ENCODE data around the gene HMMR. TPM values are rescaled to one million over a fixed set of nuclear protein-coding genes. Genes with fewer than 3 reads are reported as not detected.

The HMMR gene
- total RNA-seq, 1 experiment from 2014 or later = 65.2 TPM

- no peak overlapping the region for H3K4me3 ChIP-seq (ENCODE audit: insufficient read depth, low read depth, low read length)
- H3K27me3 ChIP-seq (ENCODE audit: control insufficient read depth, insufficient read depth, low read length) = no peaks in the 10 kb centered on the region
- H3K36me3 ChIP-seq (replicated peaks; ENCODE audit: control insufficient read depth, insufficient read depth, low read length) = peaks cover 29% of the 10 kb centered on the region
- no peak for DNase-seq
Measured at GRCh38 chr5:163478126-163478981, 17.9 kb downstream of the HMMR start.

GRCh38 chr5:163478982-163479271 lies 18.5 kb downstream of the HMMR start:
- Histone ChIP-seq H3K27me3 (ENCODE audit: control insufficient read depth, insufficient read depth, low read length) (no peaks in the 10 kb centered on the region), H3K4me3 (ENCODE audit: insufficient read depth, low read depth, low read length) (no peak overlapping the region), H3K36me3 (replicated peaks; ENCODE audit: control insufficient read depth, insufficient read depth, low read length) (peaks cover 26% of the 10 kb centered on the region)
- DNase-seq = no peak

- no peak overlapping the region for H3K4me3 ChIP-seq (ENCODE audit: insufficient read depth, low read depth, low read length)
- no peak for DNase-seq
- peaks cover 9% of the 10 kb centered on the region for H3K36me3 ChIP-seq (replicated peaks; ENCODE audit: control insufficient read depth, insufficient read depth, low read length)
- H3K27me3 ChIP-seq (ENCODE audit: control insufficient read depth, insufficient read depth, low read length) = no peaks in the 10 kb centered on the region
Measured at GRCh38 chr5:163489055-163489744, 28.8 kb downstream of the HMMR start.

- Histone ChIP-seq H3K36me3 (replicated peaks; ENCODE audit: control insufficient read depth, insufficient read depth, low read length) (peaks cover 9% of the 10 kb centered on the region), H3K27me3 (ENCODE audit: control insufficient read depth, insufficient read depth, low read length) (no peaks in the 10 kb centered on the region), H3K4me3 (ENCODE audit: insufficient read depth, low read depth, low read length) (no peak overlapping the region)
- DNase-seq = no peak
Measured at GRCh38 chr5:163489745-163490075, 29.3 kb downstream of the HMMR start.

- no peaks in the 10 kb centered on the region for H3K27me3 ChIP-seq (ENCODE audit: control insufficient read depth, insufficient read depth, low read length)
- no peak for DNase-seq
Measured at GRCh38 chr5:163496286-163496685, 35.9 kb downstream of the HMMR start.

GRCh38 chr5:163497315-163497714 lies 36.9 kb downstream of the HMMR start:
- H3K4me3 ChIP-seq (ENCODE audit: insufficient read depth, low read depth, low read length) = no peak overlapping the region
- DNase-seq = no peak
- no peaks in the 10 kb centered on the region; the same call in 1 of the 2 replicates for H3K36me3 ChIP-seq (replicated peaks; ENCODE audit: control insufficient read depth, insufficient read depth, low read length)

More at GRCh38 chr5:163496286-163496685, 35.9 kb downstream of the HMMR start:
- Histone ChIP-seq H3K36me3 (replicated peaks; ENCODE audit: control insufficient read depth, insufficient read depth, low read length) (no peaks in the 10 kb centered on the region; the same call in 1 of the 2 replicates), H3K4me3 (ENCODE audit: insufficient read depth, low read depth, low read length) (no peak overlapping the region)

GRCh38 chr5:163498886-163499285 lies 38.5 kb downstream of the HMMR start:
- H3K27me3 ChIP-seq (ENCODE audit: control insufficient read depth, insufficient read depth, low read length) = no peaks in the 10 kb centered on the region
- H3K36me3 ChIP-seq (replicated peaks; ENCODE audit: control insufficient read depth, insufficient read depth, low read length) = no peaks in the 10 kb centered on the region
- DNase-seq = no peak
- H3K4me3 ChIP-seq (ENCODE audit: insufficient read depth, low read depth, low read length) = no peak overlapping the region

More at GRCh38 chr5:163497315-163497714, 36.9 kb downstream of the HMMR start:
- H3K27me3 ChIP-seq (ENCODE audit: control insufficient read depth, insufficient read depth, low read length) = no peaks in the 10 kb centered on the region

- no peak for DNase-seq
- no peaks in the 10 kb centered on the region for H3K36me3 ChIP-seq (replicated peaks; ENCODE audit: control insufficient read depth, insufficient read depth, low read length)
- H3K4me3 ChIP-seq (ENCODE audit: insufficient read depth, low read depth, low read length) = peak overlapping the region; percentile 75
- H3K27me3 ChIP-seq (ENCODE audit: control insufficient read depth, insufficient read depth, low read length) = no peaks in the 10 kb centered on the region
Measured at GRCh38 chr5:163502521-163502920, 42.1 kb downstream of the HMMR start.

- DNase-seq = peak; percentile 73
- Histone ChIP-seq H3K36me3 (replicated peaks; ENCODE audit: control insufficient read depth, insufficient read depth, low read length) (no peaks in the 10 kb centered on the region), H3K27me3 (ENCODE audit: control insufficient read depth, insufficient read depth, low read length) (no peaks in the 10 kb centered on the region), H3K4me3 (ENCODE audit: insufficient read depth, low read depth, low read length) (peak overlapping the region; percentile 75)
Measured at GRCh38 chr5:163503106-163504078, 43.0 kb downstream of the HMMR start.

- DNase-seq = no peak
- H3K27me3 ChIP-seq (ENCODE audit: control insufficient read depth, insufficient read depth, low read length) = no peaks in the 10 kb centered on the region
- H3K36me3 ChIP-seq (replicated peaks; ENCODE audit: control insufficient read depth, insufficient read depth, low read length) = no peaks in the 10 kb centered on the region
- peak overlapping the region; percentile 75 for H3K4me3 ChIP-seq (ENCODE audit: insufficient read depth, low read depth, low read length)
Measured at GRCh38 chr5:163504079-163504931, 43.9 kb downstream of the HMMR start.

- Histone ChIP-seq H3K27me3 (ENCODE audit: control insufficient read depth, insufficient read depth, low read length) (no peaks in the 10 kb centered on the region), H3K4me3 (ENCODE audit: insufficient read depth, low read depth, low read length) (peak overlapping the region; percentile 75), H3K36me3 (replicated peaks; ENCODE audit: control insufficient read depth, insufficient read depth, low read length) (no peaks in the 10 kb centered on the region)
- DNase-seq = no peak
Measured at GRCh38 chr5:163505049-163505367, 44.6 kb downstream of the HMMR start.

GRCh38 chr5:163505368-163506094 lies 45.1 kb downstream of the HMMR start, which contains the start of gene MAT2B:
Gene MAT2B, plus strand, starts transcription at chr5:163505619. Its CDS starts 68 bp downstream, at chr5:163505687.
- Histone ChIP-seq H3K36me3 (replicated peaks; ENCODE audit: control insufficient read depth, insufficient read depth, low read length) (no peaks in the 10 kb centered on the region), H3K4me3 (ENCODE audit: insufficient read depth, low read depth, low read length) (peak within 1 kb of the TSS; percentile 75), H3K27me3 (ENCODE audit: control insufficient read depth, insufficient read depth, low read length) (no peaks in the 10 kb centered on the region)
- DNase-seq = peak; percentile 94

GRCh38 chr5:163506095-163506457 lies 45.6 kb downstream of the HMMR start:
- peak overlapping the region; percentile 75 for H3K4me3 ChIP-seq (ENCODE audit: insufficient read depth, low read depth, low read length)
- no peak for DNase-seq
- no peaks in the 10 kb centered on the region for H3K36me3 ChIP-seq (replicated peaks; ENCODE audit: control insufficient read depth, insufficient read depth, low read length)
- no peaks in the 10 kb centered on the region for H3K27me3 ChIP-seq (ENCODE audit: control insufficient read depth, insufficient read depth, low read length)
